Panc1 (cell line): ENCODE data around the gene PIP4P1. TPM values are rescaled to one million over a fixed set of nuclear protein-coding genes. Genes with fewer than 3 reads are reported as not detected.
"Not testable (repeated sequence)": the region's sequence is repeated elsewhere in the genome, so short reads cannot be mapped to it uniquely, and the experiment has no call there.

ENCODE experiments used
- ATAC-seq: fragments of 200-7000 bp; cut with Tn5 transposase; 2 replicates; pipeline ENCODE4 v1.9.1; 2020; ENCODE audit warnings: mild to moderate bottlenecking, moderate library complexity
- BruUV-seq: library from RNA; stranded (reverse); fragments of 400-500 nt; replicated peaks from 2 replicates; lab custom pipeline; 2021; lab: Mats Ljungman, UMichigan
- CTCF ChIA-PET: fragments of 300-600 bp; sonication (Branson Sonifier 250); formaldehyde crosslinking; loops from one replicate; lab custom pipeline; 2022; ENCODE audit warnings: antibody characterized with exemption; lab: Charles Lee
- POLR2A ChIA-PET: fragments of 300-600 bp; sonication (Branson Sonifier 250); formaldehyde crosslinking; loops from one replicate; lab custom pipeline; 2022; ENCODE audit warnings: antibody characterized with exemption; lab: Charles Lee
- DNase-seq: peaks from one replicate; pipeline ENCODE4 v3.0.0-alpha.2; 2010; ENCODE audit warnings: low read depth, low spot score
- H3K27ac ChIP-seq: 2 replicates; pipeline ENCODE4 v1.5.1; 2011; ENCODE audit warnings: mild to moderate bottlenecking, low read length, inconsistent platforms
- H3K27me3 ChIP-seq: fragments of 200-500 bp; sonication (Bioruptor generic); 2 replicates; pipeline ENCODE4 v1.6.0; 2014; ENCODE audit warnings: low read length, inconsistent platforms; ENCODE audit not compliant: control insufficient read depth, insufficient read depth
- H3K36me3 ChIP-seq: fragments of 200-500 bp; sonication (Bioruptor generic); 2 replicates; pipeline ENCODE4 v1.5.1; 2014; ENCODE audit warnings: inconsistent platforms, mild to moderate bottlenecking, low read length, moderate library complexity; ENCODE audit not compliant: control insufficient read depth, insufficient read depth
- H3K4me1 ChIP-seq: 2 replicates; pipeline ENCODE4 v1.5.1; 2011; ENCODE audit warnings: inconsistent platforms, mild to moderate bottlenecking, low read length, moderate library complexity; ENCODE audit not compliant: control insufficient read depth, insufficient read depth
- H3K4me3 ChIP-seq, 2 experiments: 2 replicates each; pipeline ENCODE4 v1.5.1; 2011 to 2012; ENCODE audit warnings: low read depth in 2 of 2, low read length in 2 of 2, mild to moderate bottlenecking in 2 of 2, inconsistent platforms in 1 of 2, moderate library complexity in 1 of 2
- H3K9me3 ChIP-seq: fragments of 200-500 bp; sonication (Bioruptor generic); 2 replicates; pipeline ENCODE4 v1.5.1; 2014; ENCODE audit warnings: low read depth, mild to moderate bottlenecking, inconsistent platforms, low read length, moderate library complexity; ENCODE audit not compliant: control insufficient read depth, insufficient read depth
- TCF7L2 ChIP-seq: IDR thresholded peaks from 2 replicates; pipeline ENCODE4 v1.6.1; 2011; ENCODE audit warnings: mild to moderate bottlenecking, low read depth, low read length, inconsistent platforms
- in situ Hi-C: cut with HindIII; loops from 2 replicates; pipeline ENCODE4 v1.10.0; 2016; ENCODE audit warnings: low sequenced_read_pairs, low pct_unique_long_range_greater_than_20kb
- intact Hi-C: fragments of 100-400 bp; cut with micrococcal nuclease; formaldehyde crosslinking; loops from one replicate; pipeline ENCODE4 v1.10.0; 2022; ENCODE audit not compliant: unreplicated experiment
- total RNA-seq: library from RNA; stranded (reverse); gene quantifications from one replicate; pipeline ENCODE4 v1.2.1, GENCODE V29; 2021; ENCODE audit not compliant: unreplicated experiment
- TF ChIP-seq, protein P1 (sequence below): fragments of 450-650 bp; IDR thresholded peaks from 2 replicates; pipeline ENCODE4 v1.5.1; 2017; ENCODE audit warnings: mild to moderate bottlenecking
- TF ChIP-seq, protein P2 (sequence below), 2 experiments: IDR thresholded peaks; 2 replicates each; pipeline ENCODE4 v1.6.1; 2011 to 2012; ENCODE audit warnings: low read depth in 2 of 2, control low read depth in 1 of 2, low read length in 1 of 2, mild to moderate bottlenecking in 1 of 2, moderate library complexity in 1 of 2; ENCODE audit not compliant: insufficient read depth in 1 of 2

The PIP4P1 gene
- total RNA-seq, 1 experiment from 2014 or later = 34.8 TPM

DNA sequence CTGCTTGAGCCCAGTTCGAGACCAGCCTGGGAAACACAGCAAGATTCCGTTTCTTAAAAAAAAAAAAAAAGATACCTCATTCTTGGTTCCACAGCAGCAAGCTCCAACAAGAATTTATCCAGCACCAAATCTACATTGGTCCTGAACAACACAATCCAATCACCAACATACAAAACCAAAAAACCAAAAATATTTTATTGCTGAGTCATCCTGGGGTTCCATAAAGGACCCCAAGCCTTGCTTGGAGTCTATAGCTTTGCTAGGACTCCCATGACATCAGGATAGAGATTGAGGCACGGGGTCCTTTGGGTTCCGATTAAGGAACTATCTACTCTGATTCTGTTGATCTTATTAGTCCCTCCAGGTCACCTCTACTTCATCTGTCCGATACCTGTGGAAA lies 14.3 kb downstream of the PIP4P1 start:
- no peaks in the 10 kb centered on the region for H3K9me3 ChIP-seq
- DNase-seq = no peak
- no peaks in the 10 kb centered on the region for H3K27me3 ChIP-seq
- no peak for ATAC-seq
- BruUV-seq = no TSS peak
- TF ChIP-seq, protein P1, sequence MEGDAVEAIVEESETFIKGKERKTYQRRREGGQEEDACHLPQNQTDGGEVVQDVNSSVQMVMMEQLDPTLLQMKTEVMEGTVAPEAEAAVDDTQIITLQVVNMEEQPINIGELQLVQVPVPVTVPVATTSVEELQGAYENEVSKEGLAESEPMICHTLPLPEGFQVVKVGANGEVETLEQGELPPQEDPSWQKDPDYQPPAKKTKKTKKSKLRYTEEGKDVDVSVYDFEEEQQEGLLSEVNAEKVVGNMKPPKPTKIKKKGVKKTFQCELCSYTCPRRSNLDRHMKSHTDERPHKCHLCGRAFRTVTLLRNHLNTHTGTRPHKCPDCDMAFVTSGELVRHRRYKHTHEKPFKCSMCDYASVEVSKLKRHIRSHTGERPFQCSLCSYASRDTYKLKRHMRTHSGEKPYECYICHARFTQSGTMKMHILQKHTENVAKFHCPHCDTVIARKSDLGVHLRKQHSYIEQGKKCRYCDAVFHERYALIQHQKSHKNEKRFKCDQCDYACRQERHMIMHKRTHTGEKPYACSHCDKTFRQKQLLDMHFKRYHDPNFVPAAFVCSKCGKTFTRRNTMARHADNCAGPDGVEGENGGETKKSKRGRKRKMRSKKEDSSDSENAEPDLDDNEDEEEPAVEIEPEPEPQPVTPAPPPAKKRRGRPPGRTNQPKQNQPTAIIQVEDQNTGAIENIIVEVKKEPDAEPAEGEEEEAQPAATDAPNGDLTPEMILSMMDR = no peak
- no peak for TF ChIP-seq TCF7L2
- no peaks in the 10 kb centered on the region for H3K4me1 ChIP-seq
- CTCF ChIA-PET = no interaction called here
- POLR2A ChIA-PET = interaction anchor here (0.6 kb wide), 1 partner anchor 8 kb away, joined by 4 read pairs; the partner anchor contains the start of genes APEX1 and OSGEP
- H3K36me3 ChIP-seq = peaks cover 8% of the 10 kb centered on the region
- no peak overlapping the region for H3K4me3 ChIP-seq
- in situ Hi-C loops (no loop called here), intact Hi-C loops (no loop called here)
- H3K27ac ChIP-seq = no peak overlapping the region

DNA sequence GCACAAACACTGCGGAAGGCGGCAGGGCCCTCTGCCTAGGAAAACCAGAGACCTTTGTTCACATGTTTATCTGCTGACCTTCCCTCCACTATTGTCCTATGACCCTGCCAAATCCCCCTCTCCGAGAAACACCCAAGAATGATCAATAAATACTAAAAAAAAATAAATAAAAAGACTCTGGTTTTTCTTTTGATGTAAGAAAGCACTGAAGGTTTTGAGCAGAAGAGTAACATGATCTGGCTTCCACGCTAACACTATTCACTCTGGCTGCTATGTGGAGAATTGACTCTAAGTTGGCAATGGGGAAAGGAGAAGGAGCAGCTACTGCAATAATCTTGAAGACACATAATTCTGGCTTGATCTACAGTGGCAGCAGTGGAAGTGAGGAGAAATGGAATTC lies 17.6 kb downstream of the PIP4P1 start:
- H3K4me3 ChIP-seq, H3K9me3 ChIP-seq, intact Hi-C loops, H3K4me1 ChIP-seq, DNase-seq, BruUV-seq, H3K36me3 ChIP-seq, POLR2A ChIA-PET, in situ Hi-C loops, ATAC-seq, H3K27ac ChIP-seq, H3K27me3 ChIP-seq, CTCF ChIA-PET: not testable (repeated sequence)

DNA sequence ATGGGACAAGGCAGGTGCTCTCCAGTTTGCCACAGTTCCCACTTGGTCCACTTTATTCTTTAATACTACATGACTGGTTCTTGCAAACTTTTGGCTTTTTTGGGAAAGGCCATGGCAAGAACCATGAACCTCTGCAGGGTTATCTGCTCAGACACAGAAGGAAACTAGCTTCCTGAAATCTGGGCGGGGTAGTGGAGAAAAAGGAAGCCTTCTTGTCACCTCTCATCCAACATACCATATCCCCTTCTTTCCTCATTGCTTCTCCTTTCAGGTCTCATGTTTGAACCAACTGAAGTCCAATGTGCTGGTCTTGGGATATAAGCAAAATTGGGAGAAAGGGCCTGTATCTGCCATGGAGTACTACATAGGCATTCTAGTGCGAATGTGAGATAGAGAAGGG lies 19.8 kb downstream of the PIP4P1 start:
- DNase-seq = no peak
- Histone ChIP-seq H3K27me3 (no peaks in the 10 kb centered on the region), H3K9me3 (no peaks in the 10 kb centered on the region), H3K36me3 (no peaks in the 10 kb centered on the region; the same call in none of the 2 replicates), H3K4me3 (no peak overlapping the region), H3K4me1 (no peaks in the 10 kb centered on the region), H3K27ac (no peak overlapping the region)
- no TSS peak for BruUV-seq
- CTCF ChIA-PET = no interaction called here
- intact Hi-C loops = no loop called here
- in situ Hi-C loops = no loop called here
- POLR2A ChIA-PET = interaction anchor here (0.6 kb wide), 1 partner anchor 17 kb away, joined by 3 read pairs; no protein-coding TSS in a partner anchor
- TF ChIP-seq, protein P1 = no peak
- TF ChIP-seq, protein P2, sequence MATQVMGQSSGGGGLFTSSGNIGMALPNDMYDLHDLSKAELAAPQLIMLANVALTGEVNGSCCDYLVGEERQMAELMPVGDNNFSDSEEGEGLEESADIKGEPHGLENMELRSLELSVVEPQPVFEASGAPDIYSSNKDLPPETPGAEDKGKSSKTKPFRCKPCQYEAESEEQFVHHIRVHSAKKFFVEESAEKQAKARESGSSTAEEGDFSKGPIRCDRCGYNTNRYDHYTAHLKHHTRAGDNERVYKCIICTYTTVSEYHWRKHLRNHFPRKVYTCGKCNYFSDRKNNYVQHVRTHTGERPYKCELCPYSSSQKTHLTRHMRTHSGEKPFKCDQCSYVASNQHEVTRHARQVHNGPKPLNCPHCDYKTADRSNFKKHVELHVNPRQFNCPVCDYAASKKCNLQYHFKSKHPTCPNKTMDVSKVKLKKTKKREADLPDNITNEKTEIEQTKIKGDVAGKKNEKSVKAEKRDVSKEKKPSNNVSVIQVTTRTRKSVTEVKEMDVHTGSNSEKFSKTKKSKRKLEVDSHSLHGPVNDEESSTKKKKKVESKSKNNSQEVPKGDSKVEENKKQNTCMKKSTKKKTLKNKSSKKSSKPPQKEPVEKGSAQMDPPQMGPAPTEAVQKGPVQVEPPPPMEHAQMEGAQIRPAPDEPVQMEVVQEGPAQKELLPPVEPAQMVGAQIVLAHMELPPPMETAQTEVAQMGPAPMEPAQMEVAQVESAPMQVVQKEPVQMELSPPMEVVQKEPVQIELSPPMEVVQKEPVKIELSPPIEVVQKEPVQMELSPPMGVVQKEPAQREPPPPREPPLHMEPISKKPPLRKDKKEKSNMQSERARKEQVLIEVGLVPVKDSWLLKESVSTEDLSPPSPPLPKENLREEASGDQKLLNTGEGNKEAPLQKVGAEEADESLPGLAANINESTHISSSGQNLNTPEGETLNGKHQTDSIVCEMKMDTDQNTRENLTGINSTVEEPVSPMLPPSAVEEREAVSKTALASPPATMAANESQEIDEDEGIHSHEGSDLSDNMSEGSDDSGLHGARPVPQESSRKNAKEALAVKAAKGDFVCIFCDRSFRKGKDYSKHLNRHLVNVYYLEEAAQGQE (IDR thresholded peaks at IDR 0.05; ENCODE audit: insufficient read depth in 1 of 2, low read depth in 2 of 2, low read length in 1 of 2) = no peak
- ATAC-seq = no peak
